Endothelial cell of umbilical vein (primary cell): ENCODE results near the gene CCDC85B. TPM values are rescaled to one million over a fixed set of nuclear protein-coding genes. Genes with fewer than 3 reads are reported as not detected.

ENCODE experiments used
- BruUV-seq: library from RNA; stranded (reverse); fragments of 400-500 nt; replicated peaks from 2 replicates; lab custom pipeline; 2021; lab: Mats Ljungman, UMichigan
- CTCF ChIA-PET: fragments of 300-600, 350-600 bp; sonication (Branson Sonifier 250); formaldehyde crosslinking; loops from one replicate; lab custom pipeline; 2021; ENCODE audit warnings: antibody characterized with exemption, inconsistent platforms; lab: Charles Lee
- POLR2A ChIA-PET: fragments of 300-600, 350-600 bp; sonication (Branson Sonifier 250); formaldehyde crosslinking; loops from one replicate; lab custom pipeline; 2021; ENCODE audit warnings: antibody characterized with exemption, inconsistent platforms; lab: Charles Lee
- DNase-seq: peaks from one replicate; pipeline ENCODE4 v3.0.0-alpha.2; 2011; ENCODE audit warnings: low read depth, low spot score
- FAIRE-seq: peaks from 2 replicates; lab custom pipeline; 2011; peaks lifted over from hg19 to GRCh38; lab: Jason Lieb, UNC
- H2AFZ ChIP-seq: 2 replicates; pipeline ENCODE4 v1.6.0; 2012; ENCODE audit warnings: low read depth, low read length, control low read depth, inconsistent platforms
- H3K27ac ChIP-seq: 2 replicates; pipeline ENCODE4 v1.5.1; 2011; ENCODE audit warnings: low read depth, mild to moderate bottlenecking, control low read depth, low read length, moderate library complexity; ENCODE audit not compliant: insufficient read depth
- H3K27me3 ChIP-seq, 2 experiments: 2 replicates each; pipeline versions ENCODE4 v1.6.0 to v1.6.1; 2011; ENCODE audit warnings: low read length in 2 of 2, mixed read lengths in 1 of 2; ENCODE audit not compliant: control insufficient read depth in 2 of 2, insufficient read depth in 2 of 2
- H3K36me3 ChIP-seq, 2 experiments: 2 replicates in 1 of 2; 3 replicates in 1 of 2; pipeline ENCODE4 v1.5.1; 2011; ENCODE audit warnings: low read length in 2 of 2, mild to moderate bottlenecking in 1 of 2, moderate library complexity in 1 of 2; ENCODE audit not compliant: control insufficient read depth in 2 of 2, insufficient read depth in 2 of 2; ENCODE audit errors: extremely low read depth in 1 of 2
- H3K4me1 ChIP-seq: 3 replicates; pipeline ENCODE4 v1.5.1; 2011; ENCODE audit warnings: mild to moderate bottlenecking, low read length; ENCODE audit not compliant: control insufficient read depth, insufficient read depth; ENCODE audit errors: extremely low read depth
- H3K4me2 ChIP-seq: 2 replicates; pipeline ENCODE4 v1.6.1; 2011; ENCODE audit warnings: low read length, control low read depth, mixed read lengths; ENCODE audit not compliant: insufficient read depth
- H3K4me3 ChIP-seq, 3 experiments: fragments of 200-600 bp in 1 of 3; sonication (generic), shearing (Covaris generic) in 1 of 3; replicated peaks in 1 of 3; 2 replicates each; pipeline ENCODE4 v1.5.1; 2011 to 2016; ENCODE audit warnings: control low read depth in 3 of 3, low read length in 3 of 3, mild to moderate bottlenecking in 2 of 3, inconsistent platforms in 1 of 3, low read depth in 1 of 3, moderate library complexity in 1 of 3; ENCODE audit not compliant: insufficient read depth in 1 of 3
- H3K79me2 ChIP-seq: 2 replicates; pipeline ENCODE4 v1.6.0; 2012; ENCODE audit warnings: low read length, inconsistent platforms; ENCODE audit not compliant: control insufficient read depth, insufficient read depth
- H3K9ac ChIP-seq: replicated peaks from 2 replicates; pipeline ENCODE3; 2011; ENCODE audit warnings: low read length, control low read depth; ENCODE audit not compliant: insufficient read depth; ENCODE audit errors: extremely low read depth
- H3K9me1 ChIP-seq: replicated peaks from 3 replicates; pipeline ENCODE4 v1.6.0; 2011; ENCODE audit warnings: mild to moderate bottlenecking, low read length; ENCODE audit not compliant: control insufficient read depth, insufficient read depth; ENCODE audit errors: extremely low read depth
- H3K9me3 ChIP-seq: replicated peaks from 2 replicates; pipeline ENCODE4 v1.5.1; 2012; ENCODE audit warnings: low read length, inconsistent platforms; ENCODE audit not compliant: control insufficient read depth, insufficient read depth
- H4K20me1 ChIP-seq: replicated peaks from 2 replicates; pipeline ENCODE3; 2011; ENCODE audit warnings: mild to moderate bottlenecking, low read length; ENCODE audit not compliant: control insufficient read depth, insufficient read depth; ENCODE audit errors: extremely low read depth
- CTCF ChIP-seq, 2 donors: IDR thresholded peaks; 1 replicate in 1 of 2; 2 replicates in 1 of 2; pipeline ENCODE4 v1.5.1; 2011; ENCODE audit warnings: low read length in 2 of 2, mild to moderate bottlenecking in 2 of 2, moderate library complexity in 2 of 2, control low read depth in 1 of 2, inconsistent platforms in 1 of 2, low read depth in 1 of 2; ENCODE audit not compliant: insufficient read depth in 1 of 2; ENCODE audit errors: extremely low read depth in 1 of 2
- EZH2 ChIP-seq: IDR thresholded peaks from 2 replicates; pipeline ENCODE4 v1.6.1; 2012; ENCODE audit warnings: borderline replicate concordance, low read depth, mild to moderate bottlenecking, moderate library complexity, low read length, inconsistent platforms; ENCODE audit not compliant: severe bottlenecking
- FOS ChIP-seq: IDR thresholded peaks from 2 replicates; pipeline ENCODE4 v1.6.1; 2011; ENCODE audit warnings: mild to moderate bottlenecking, low read length, moderate library complexity, borderline replicate concordance; ENCODE audit not compliant: insufficient read depth
- GATA2 ChIP-seq: IDR thresholded peaks from 2 replicates; pipeline ENCODE4 v1.7.0; 2011; ENCODE audit warnings: low read depth, mild to moderate bottlenecking, moderate library complexity, mixed read lengths, low read length; ENCODE audit not compliant: insufficient read length, insufficient read depth
- JUN ChIP-seq: IDR thresholded peaks from 2 replicates; pipeline ENCODE4 v1.6.1; 2011; ENCODE audit warnings: borderline replicate concordance, low read depth; ENCODE audit not compliant: insufficient read length, insufficient read depth
- MAX ChIP-seq: IDR thresholded peaks from 2 replicates; pipeline ENCODE4 v1.6.1; 2011; ENCODE audit not compliant: insufficient read depth, insufficient read length
- MYC ChIP-seq: IDR thresholded peaks from one replicate; pipeline ENCODE4 v1.6.1; 2011; ENCODE audit warnings: mild to moderate bottlenecking, low read depth, low read length
- POLR2A ChIP-seq: IDR thresholded peaks from 2 replicates; pipeline ENCODE4 v1.6.1; 2012; ENCODE audit warnings: low read depth, mild to moderate bottlenecking, control low read depth, low read length
- POLR2AphosphoS5 ChIP-seq: IDR thresholded peaks from 2 replicates; pipeline ENCODE4 v1.6.1; 2012; ENCODE audit warnings: low read depth, mild to moderate bottlenecking, control low read depth, low read length, moderate library complexity; ENCODE audit not compliant: insufficient read depth
- dilution Hi-C: fragments of 300-500 bp; cut with MboI; formaldehyde crosslinking; loops from one replicate; pipeline ENCODE4 v1.15.0; 2019; ENCODE audit warnings: low sequenced_read_pairs; ENCODE audit not compliant: extremely low pct_ligation_motif_present
- intact Hi-C: fragments of 100-400 bp; cut with micrococcal nuclease; formaldehyde crosslinking; loops from one replicate; pipeline ENCODE4 v1.10.0; 2022
- polyA plus RNA-seq, 4 experiments: library from polyadenylated mRNA; depleted of rRNA in 3 of 4; stranded (reverse) in 3 of 4; unstranded in 1 of 4; fragments of >200 nt; gene quantifications; 2 replicates each; pipeline versions ENCODE4 v1.2.1 to v1.2.3, GENCODE V29; 2011 to 2012; ENCODE audit warnings: missing spikeins in 1 of 4
- total RNA-seq: library from RNA; stranded (reverse); gene quantifications from 2 replicates; pipeline ENCODE4 v1.2.3, GENCODE V29; 2021

The CCDC85B gene
- total and polyA plus RNA-seq, 2 donors (not counting 3 experiments of a cell fraction or from before 2014, with no cell fraction given): 105 to 107 TPM

- FAIRE-seq (peak; percentile 48), DNase-seq (no peak)
- TF ChIP-seq FOS (no peak), JUN (no peak), MYC (no peak), POLR2AphosphoS5 (peak; percentile 30)
- Histone ChIP-seq H3K4me3 (no peak overlapping the region), H3K27me3 (no peaks in the 10 kb centered on the region), H3K27ac (peak overlapping the region; percentile 27), H2AFZ (no peak overlapping the region), H3K4me2 (peak overlapping the region; percentile 37), H3K36me3 (peaks cover 5 to 8% of the 10 kb centered on the region in 2 experiments), H3K9ac (no peak overlapping the region), H3K79me2 (peaks cover 75% of the 10 kb centered on the region), H3K9me1 (no peaks in the 10 kb centered on the region), H3K4me1 (peaks cover 58% of the 10 kb centered on the region), H4K20me1 (no peaks in the 10 kb centered on the region), H3K9me3 (no peaks in the 10 kb centered on the region)
- BruUV-seq: no TSS peak
- POLR2A ChIA-PET: interaction anchor here (0.7 to 2.5 kb wide), 3 partner anchors 8 to 375 kb away, joined by 3 to 16 read pairs (median 4); partner anchors contain the start of gene FIBP
- dilution Hi-C loops: no loop called here
- intact Hi-C loops: no loop called here
- CTCF ChIA-PET: interaction anchor here (0.8 to 6.2 kb wide), 2 partner anchors 7 to 19 kb away, joined by 3 to 69 read pairs; partner anchors contain the start of genes CCDC85B and FIBP
Observed at GRCh38 chr11:65897020-65897471, 6.6 kb downstream of the CCDC85B start.

- Histone ChIP-seq H3K79me2 (peaks cover 58% of the 10 kb centered on the region), H3K27me3 (no peaks in the 10 kb centered on the region), H2AFZ (no peak overlapping the region), H3K4me3 (peak overlapping the region; percentile 58 to 79 (median 69)), H3K9ac (peak overlapping the region; percentile 99), H3K9me3 (no peaks in the 10 kb centered on the region), H3K4me2 (peak overlapping the region; percentile 68), H3K9me1 (no peaks in the 10 kb centered on the region), H4K20me1 (no peaks in the 10 kb centered on the region), H3K4me1 (peaks cover 49% of the 10 kb centered on the region), H3K27ac (peak overlapping the region; percentile 87), H3K36me3 (peaks cover 5 to 8% of the 10 kb centered on the region in 2 experiments)
- ChIA-PET POLR2A (interaction anchor here (0.7 to 4.2 kb wide), 6 partner anchors 8 to 86 kb away, joined by 3 to 29 read pairs (median 13); partner anchors contain the start of genes CCDC85B and FIBP), CTCF (interaction anchor here (1.1 to 6.2 kb wide), 4 partner anchors 9 to 16 kb away, joined by 3 to 69 read pairs (median 15); partner anchors contain the start of genes CCDC85B and FIBP)
- intact Hi-C loops: loop anchor here (1.0 kb wide), 1 partner anchor 8 kb away; no protein-coding TSS in a partner anchor
- dilution Hi-C loops: no loop called here
- DNase-seq: no peak
- TSS peak; percentile 50 for BruUV-seq
- FAIRE-seq: peak; percentile 90
- no peak for TF ChIP-seq MAX
- no peak for TF ChIP-seq CTCF (IDR thresholded peaks at IDR 0.05; ENCODE audit: extremely low read depth in 1 of 2, insufficient read depth in 1 of 2, low read depth in 1 of 2, low read length in 2 of 2)
- TF ChIP-seq GATA2: no peak
- TF ChIP-seq MYC: no peak
- no peak for TF ChIP-seq EZH2
- TF ChIP-seq POLR2AphosphoS5: no peak
- no peak for TF ChIP-seq FOS
- TF ChIP-seq POLR2A: peak; percentile 63
- TF ChIP-seq JUN: no peak
Observed at GRCh38 chr11:65898656-65899355, 8.3 kb downstream of the CCDC85B start.
